ENCODE data around the gene NODAL. TPM values are rescaled to one million over a fixed set of nuclear protein-coding genes. Genes with fewer than 3 reads are reported as not detected.

Gene NODAL
- total RNA-seq, 2 donors from 2014 or later = not detected

- DNase-seq = no peak
- peak; percentile 11 to 15 for ATAC-seq
- intact Hi-C loops (cut with DNase I) = no loop called here
Observed at GRCh38 chr10:70440296-70441160, 953 bp downstream of the NODAL start.

GRCh38 chr10:70437721-70438120 is 3.8 kb downstream of the NODAL start:
- no peak for ATAC-seq
- DNase-seq = no peak
- intact Hi-C loops (cut with DNase I) = no loop called here

GRCh38 chr10:70435241-70436085 is 6.0 kb downstream of the NODAL start:
- no peak for ATAC-seq
- DNase-seq = no peak
- intact Hi-C loops (cut with DNase I) = no loop called here

GRCh38 chr10:70433581-70434280 is 7.8 kb downstream of the NODAL start:
- intact Hi-C loops (cut with DNase I) = no loop called here
- no peak for DNase-seq

GRCh38 chr10:70432561-70433263 is 8.8 kb downstream of the NODAL start:
- ATAC-seq (no peak), DNase-seq (no peak)
- intact Hi-C loops (cut with DNase I) = no loop called here

More at GRCh38 chr10:70433581-70434280, 7.8 kb downstream of the NODAL start:
- ATAC-seq = peak; percentile 21 to 42

GRCh38 chr10:70432101-70432500 is 9.4 kb downstream of the NODAL start:
- DNase-seq (peak; percentile 51), ATAC-seq (peak; percentile 25 to 60)
- intact Hi-C loops (cut with DNase I) = no loop called here

GRCh38 chr10:70430493-70431445 is 10.7 kb downstream of the NODAL start:
- intact Hi-C loops (cut with DNase I) = no loop called here
- DNase-seq (peak; percentile 67), ATAC-seq (peak; percentile 72 to 87)

- no peak for DNase-seq
- intact Hi-C loops (cut with DNase I) = no loop called here
- no peak for ATAC-seq
Observed at GRCh38 chr10:70426823-70427222, 14.7 kb downstream of the NODAL start.

GRCh38 chr10:70425096-70425495 is 16.4 kb downstream of the NODAL start:
- no peak for ATAC-seq
- no peak for DNase-seq
- intact Hi-C loops (cut with DNase I) = no loop called here

GRCh38 chr10:70424320-70424719 is 17.2 kb downstream of the NODAL start:
- intact Hi-C loops (cut with DNase I) = no loop called here
- DNase-seq = no peak
- ATAC-seq = no peak

- intact Hi-C loops (cut with DNase I) = no loop called here
- no peak for DNase-seq
- no peak for ATAC-seq
Observed at GRCh38 chr10:70418713-70419112, 22.8 kb downstream of the NODAL start.

GRCh38 chr10:70418229-70418628 is 23.3 kb downstream of the NODAL start:
- ATAC-seq = peak in 1 of 2 donors; percentile 63
- intact Hi-C loops (cut with DNase I) = no loop called here
- no peak for DNase-seq

GRCh38 chr10:70417568-70417967 is 23.9 kb downstream of the NODAL start:
- no peak for ATAC-seq
- intact Hi-C loops (cut with DNase I) = no loop called here
- DNase-seq = no peak

- intact Hi-C loops (cut with DNase I) = no loop called here
- no peak for ATAC-seq
- DNase-seq = no peak
Observed at GRCh38 chr10:70412356-70412755, 29.1 kb downstream of the NODAL start.

- intact Hi-C loops (cut with DNase I) = no loop called here
- ATAC-seq = no peak
- no peak for DNase-seq
Observed at GRCh38 chr10:70410608-70411007, 30.9 kb downstream of the NODAL start.

GRCh38 chr10:70409772-70410171 is 31.7 kb downstream of the NODAL start:
- intact Hi-C loops (cut with DNase I) = no loop called here
- ATAC-seq = no peak
- DNase-seq = no peak

- intact Hi-C loops (cut with DNase I) = no loop called here
- DNase-seq (peak; percentile 85), ATAC-seq (peak; percentile 83 to 91)
Observed at GRCh38 chr10:70405037-70405824, 36.2 kb downstream of the NODAL start.

All from left cardiac atrium (tissue), 4 donors.